Hepatocyte (in vitro differentiated cells): Measurements from ENCODE around the gene PAWR. TPM values are rescaled to one million over a fixed set of nuclear protein-coding genes. Genes with fewer than 3 reads are reported as not detected.

Experiments used
- DNase-seq: peaks from one replicate; pipeline ENCODE4 v3.0.0-alpha.2; 2016; ENCODE audit warnings: low spot score
- H2AFZ ChIP-seq: fragments of 200-600 bp; sonication (generic); 2 replicates; pipeline ENCODE4 v1.6.0; 2016; ENCODE audit warnings: antibody characterized with exemption, mild to moderate bottlenecking
- H3K27ac ChIP-seq: fragments of 200-600 bp; sonication (generic); 2 replicates; pipeline ENCODE4 v1.5.1; 2016; ENCODE audit warnings: mild to moderate bottlenecking
- H3K27me3 ChIP-seq: fragments of 200-600 bp; sonication (generic); 2 replicates; pipeline ENCODE4 v1.6.1; 2016
- H3K36me3 ChIP-seq: fragments of 200-600 bp; sonication (generic); replicated peaks from 2 replicates; pipeline ENCODE4 v1.5.1; 2016; ENCODE audit warnings: low read depth; ENCODE audit not compliant: insufficient read depth
- H3K4me1 ChIP-seq: fragments of 200-600 bp; sonication (generic); 2 replicates; pipeline ENCODE4 v1.5.1; 2016; ENCODE audit warnings: mild to moderate bottlenecking, moderate library complexity; ENCODE audit not compliant: insufficient read depth
- H3K4me2 ChIP-seq: fragments of 200-600 bp; sonication (generic); 2 replicates; pipeline ENCODE4 v1.6.0; 2016
- H3K4me3 ChIP-seq: fragments of 200-600 bp; sonication (generic); 2 replicates; pipeline ENCODE4 v1.5.1; 2016; ENCODE audit warnings: mild to moderate bottlenecking
- H3K79me2 ChIP-seq: fragments of 200-600 bp; sonication (generic); 2 replicates; pipeline ENCODE4 v1.6.0; 2017; ENCODE audit warnings: mild to moderate bottlenecking
- H3K9me2 ChIP-seq: fragments of 200-600 bp; sonication (generic); replicated peaks from 2 replicates; pipeline ENCODE4 v1.6.0; 2017; ENCODE audit warnings: mild to moderate bottlenecking; ENCODE audit not compliant: insufficient read depth
- H3K9me3 ChIP-seq: fragments of 200-600 bp; sonication (generic); 2 replicates; pipeline ENCODE4 v1.5.1; 2016; ENCODE audit warnings: low read depth, mild to moderate bottlenecking
- H4K20me1 ChIP-seq: fragments of 200-600 bp; sonication (generic); 2 replicates; pipeline ENCODE4 v1.6.0; 2016; ENCODE audit warnings: mild to moderate bottlenecking; ENCODE audit not compliant: insufficient read depth, poor library complexity, severe bottlenecking
- EZH2 ChIP-seq: fragments of 200-600 bp; sonication (generic); IDR thresholded peaks from 2 replicates; pipeline ENCODE4 v1.6.1; 2016; ENCODE audit warnings: antibody characterized with exemption, mild to moderate bottlenecking, borderline replicate concordance
- EZH2phosphoT487 ChIP-seq: fragments of 200-600 bp; sonication (generic); IDR thresholded peaks from one replicate; pipeline ENCODE4 v1.6.1; 2018; ENCODE audit warnings: antibody characterized with exemption, mild to moderate bottlenecking, low read depth, moderate library complexity; ENCODE audit not compliant: unreplicated experiment, severe bottlenecking
- WGBS: methylation state at CpG from one replicate; pipeline ENCODE4 v1.1.6; 2016; ENCODE audit warnings: low lambda C conversion rate; ENCODE audit errors: missing lambda C conversion rate; 5-methylcytosine and 5-hydroxymethylcytosine counted together
- polyA plus RNA-seq: library from polyadenylated mRNA; unstranded; fragments of >200 nt; fragmentation: Nextera tagmentation; extraction: Ambion mirVana; gene quantifications from 2 replicates; pipeline ENCODE4 v1.2.1, GENCODE V29; 2016
- total RNA-seq: library from RNA; depleted of rRNA; stranded (reverse); fragments of >200 nt; gene quantifications from 2 replicates; pipeline ENCODE4 v1.2.3, GENCODE V29; 2014
- TF ChIP-seq, protein P1 (sequence below): fragments of 200-600 bp; sonication (generic); IDR thresholded peaks from 2 replicates; pipeline ENCODE4 v1.5.1; 2016; ENCODE audit warnings: antibody characterized with exemption, mild to moderate bottlenecking; ENCODE audit not compliant: poor library complexity

PAWR gene
- total and polyA plus RNA-seq, 2 experiments from 2014 or later = 40.5 to 54.9 TPM

DNA sequence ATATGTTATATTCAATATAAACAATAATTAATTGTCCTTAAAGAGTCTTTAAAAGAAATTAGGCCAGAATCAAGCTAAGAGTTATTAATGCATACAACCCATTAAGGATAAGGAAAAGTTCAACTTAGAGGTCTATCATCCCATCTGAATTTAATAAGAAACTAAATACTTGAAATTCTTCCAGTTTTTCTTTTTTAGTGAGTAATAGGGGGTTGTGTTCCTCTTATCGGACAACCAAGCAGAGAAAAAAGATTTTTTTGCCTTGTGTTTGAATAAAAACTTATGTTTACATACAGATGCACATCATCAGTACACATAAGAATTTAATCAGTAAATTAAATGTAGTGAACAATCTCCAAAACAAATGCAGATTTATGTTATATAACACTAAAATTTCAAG, 32.5 kb downstream of the PAWR start:
- TF ChIP-seq, protein P1, sequence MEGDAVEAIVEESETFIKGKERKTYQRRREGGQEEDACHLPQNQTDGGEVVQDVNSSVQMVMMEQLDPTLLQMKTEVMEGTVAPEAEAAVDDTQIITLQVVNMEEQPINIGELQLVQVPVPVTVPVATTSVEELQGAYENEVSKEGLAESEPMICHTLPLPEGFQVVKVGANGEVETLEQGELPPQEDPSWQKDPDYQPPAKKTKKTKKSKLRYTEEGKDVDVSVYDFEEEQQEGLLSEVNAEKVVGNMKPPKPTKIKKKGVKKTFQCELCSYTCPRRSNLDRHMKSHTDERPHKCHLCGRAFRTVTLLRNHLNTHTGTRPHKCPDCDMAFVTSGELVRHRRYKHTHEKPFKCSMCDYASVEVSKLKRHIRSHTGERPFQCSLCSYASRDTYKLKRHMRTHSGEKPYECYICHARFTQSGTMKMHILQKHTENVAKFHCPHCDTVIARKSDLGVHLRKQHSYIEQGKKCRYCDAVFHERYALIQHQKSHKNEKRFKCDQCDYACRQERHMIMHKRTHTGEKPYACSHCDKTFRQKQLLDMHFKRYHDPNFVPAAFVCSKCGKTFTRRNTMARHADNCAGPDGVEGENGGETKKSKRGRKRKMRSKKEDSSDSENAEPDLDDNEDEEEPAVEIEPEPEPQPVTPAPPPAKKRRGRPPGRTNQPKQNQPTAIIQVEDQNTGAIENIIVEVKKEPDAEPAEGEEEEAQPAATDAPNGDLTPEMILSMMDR = no peak
- TF ChIP-seq EZH2 (no peak), EZH2phosphoT487 (no peak)
- WGBS = 56% methylated on average over 1 of the region's 1 CpG
- H3K79me2 ChIP-seq = peaks cover 79% of the 10 kb centered on the region
- H3K4me2 ChIP-seq = no peak overlapping the region
- no peaks in the 10 kb centered on the region for H4K20me1 ChIP-seq
- no peak for DNase-seq
- H3K4me1 ChIP-seq = no peaks in the 10 kb centered on the region
- H3K4me3 ChIP-seq = no peak overlapping the region
- H3K27me3 ChIP-seq = no peaks in the 10 kb centered on the region
- H2AFZ ChIP-seq = no peak overlapping the region
- H3K9me2 ChIP-seq = no peaks in the 10 kb centered on the region
- H3K27ac ChIP-seq = no peak overlapping the region
- H3K9me3 ChIP-seq = no peaks in the 10 kb centered on the region
- no peaks in the 10 kb centered on the region for H3K36me3 ChIP-seq

DNA sequence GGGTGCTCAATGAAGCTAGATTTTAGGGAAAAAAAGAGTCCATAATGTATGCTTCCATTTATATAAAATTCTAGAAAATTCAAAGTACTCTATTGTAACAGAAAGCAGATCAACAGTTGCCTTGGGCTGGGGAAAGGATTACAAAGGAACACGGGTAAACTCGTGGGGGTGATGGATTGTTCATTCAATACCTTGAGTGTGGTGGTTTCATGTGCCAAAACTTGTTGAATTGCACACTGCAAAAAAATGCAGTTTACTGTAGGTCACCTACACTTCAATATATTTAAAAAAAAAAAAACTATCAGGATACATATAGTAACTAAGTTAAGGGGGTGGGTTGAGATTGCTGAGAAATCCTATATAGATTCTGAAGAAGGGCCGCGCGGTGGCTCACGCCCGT, 33.6 kb downstream of the PAWR start:
- H3K27ac ChIP-seq = no peak overlapping the region
- WGBS = 97% methylated on average over 7 of the region's 7 CpGs
- H3K36me3 ChIP-seq = no peaks in the 10 kb centered on the region
- no peaks in the 10 kb centered on the region for H3K9me2 ChIP-seq
- no peak overlapping the region for H3K4me3 ChIP-seq
- TF ChIP-seq EZH2phosphoT487 (no peak), EZH2 (no peak)
- TF ChIP-seq, protein P1 = no peak
- no peaks in the 10 kb centered on the region for H3K4me1 ChIP-seq
- no peak overlapping the region for H2AFZ ChIP-seq
- no peaks in the 10 kb centered on the region for H3K27me3 ChIP-seq
- no peak overlapping the region for H3K4me2 ChIP-seq
- peaks cover 79% of the 10 kb centered on the region for H3K79me2 ChIP-seq
- H3K9me3 ChIP-seq = no peaks in the 10 kb centered on the region
- H4K20me1 ChIP-seq = no peaks in the 10 kb centered on the region
- no peak for DNase-seq

DNA sequence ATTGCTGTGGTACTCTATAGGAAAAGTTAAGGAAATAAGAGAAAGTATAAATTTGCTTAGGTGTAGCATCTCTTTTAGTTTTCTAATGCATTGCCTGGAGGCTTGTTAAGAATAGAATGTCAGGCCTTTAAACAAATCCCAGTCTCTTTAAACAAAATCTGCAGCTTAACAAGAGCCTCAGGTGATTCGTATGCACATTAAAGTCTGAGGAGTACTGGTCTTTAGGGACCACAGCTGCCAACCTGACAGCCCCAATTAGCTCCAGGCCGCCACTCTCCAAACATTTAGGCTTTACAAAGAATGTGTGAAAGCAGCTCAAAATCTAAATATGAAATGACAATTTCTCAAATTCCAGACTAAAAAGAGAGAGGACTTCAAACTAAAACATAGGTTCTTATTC, 35.7 kb downstream of the PAWR start:
- Histone ChIP-seq H3K27me3 (no peaks in the 10 kb centered on the region), H2AFZ (no peak overlapping the region), H3K36me3 (no peaks in the 10 kb centered on the region), H3K9me2 (no peaks in the 10 kb centered on the region), H4K20me1 (no peaks in the 10 kb centered on the region), H3K4me3 (no peak overlapping the region), H3K79me2 (peaks cover 81% of the 10 kb centered on the region), H3K4me2 (no peak overlapping the region), H3K9me3 (no peaks in the 10 kb centered on the region), H3K27ac (no peak overlapping the region), H3K4me1 (no peaks in the 10 kb centered on the region)
- no peak for TF ChIP-seq EZH2phosphoT487
- TF ChIP-seq EZH2 = no peak
- no peak for DNase-seq
- 76% methylated on average over 2 of the region's 2 CpGs for WGBS

DNA sequence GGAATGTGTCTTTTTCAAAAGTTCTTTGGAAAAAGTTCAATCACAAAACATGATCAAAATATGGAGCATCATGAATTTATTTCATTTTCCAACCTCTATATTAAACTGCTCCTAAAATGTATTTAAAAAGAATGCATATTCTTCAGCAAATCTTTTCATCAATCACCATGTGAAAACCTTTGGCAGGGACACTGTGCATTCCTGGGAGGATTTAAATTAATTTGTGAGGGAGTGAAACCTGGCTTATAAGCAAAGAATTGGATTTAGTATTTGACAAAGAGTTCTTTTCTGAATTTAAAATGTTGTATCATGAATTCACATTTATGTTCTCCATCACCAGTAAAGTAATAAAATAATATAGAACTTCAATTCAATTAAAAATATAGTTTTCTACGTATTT, 38.2 kb downstream of the PAWR start:
- Histone ChIP-seq H3K4me1 (no peaks in the 10 kb centered on the region), H3K79me2 (peaks cover 87% of the 10 kb centered on the region), H3K36me3 (no peaks in the 10 kb centered on the region), H2AFZ (no peak overlapping the region), H3K27me3 (no peaks in the 10 kb centered on the region), H3K9me2 (no peaks in the 10 kb centered on the region), H3K27ac (no peak overlapping the region), H3K9me3 (no peaks in the 10 kb centered on the region), H3K4me2 (no peak overlapping the region), H4K20me1 (no peaks in the 10 kb centered on the region), H3K4me3 (no peak overlapping the region)
- TF ChIP-seq EZH2phosphoT487 (no peak), EZH2 (no peak)
- TF ChIP-seq, protein P1 = no peak
- WGBS = 97% methylated on average over 1 of the region's 1 CpG
- DNase-seq = no peak
